ENCODE data around the gene WEE2. TPM values are rescaled to one million over a fixed set of nuclear protein-coding genes. Genes with fewer than 3 reads are reported as not detected.

Gene WEE2
- total and polyA plus RNA-seq, 2 of the 13 experiments (the other 11 are each of a cell fraction or from before 2014, with no cell fraction given), result not detected

GRCh38 chr7:141697211-141697871 lies 10.8 kb upstream of the WEE2 start (continued):
- no peak for TF ChIP-seq MTERF4 (CRISPR knock-in tag; IDR thresholded peaks at IDR 0.05)
- no peak for TF ChIP-seq MAFK (conservative IDR thresholded peaks at IDR 0.05 in 1 of 2, IDR thresholded peaks at IDR 0.05 in 1 of 2; ENCODE audit: low read length in 2 of 2)
- TF ChIP-seq NR2F2 (IDR thresholded peaks at IDR 0.05; ENCODE audit: borderline replicate concordance, low read depth), result no peak
- TF ChIP-seq ZBTB10 (CRISPR knock-in tag; IDR thresholded peaks at IDR 0.05; ENCODE audit: borderline replicate concordance), result no peak
- no peak for TF ChIP-seq RARG (CRISPR knock-in tag; IDR thresholded peaks at IDR 0.05; ENCODE audit: low read depth)
- TF ChIP-seq DDIT3 (CRISPR knock-in tag; IDR thresholded peaks at IDR 0.05), result no peak
- no peak for TF ChIP-seq SMAD9 (CRISPR knock-in tag; IDR thresholded peaks at IDR 0.05)
- TF ChIP-seq ZNF737 (CRISPR knock-in tag; IDR thresholded peaks at IDR 0.05; ENCODE audit: borderline replicate concordance), result no peak
- TF ChIP-seq FOXO4 (CRISPR knock-in tag; conservative IDR thresholded peaks at IDR 0.05), result no peak
- no peak for TF ChIP-seq ZNF143 (CRISPR knock-in tag; IDR thresholded peaks at IDR 0.05)
- TF ChIP-seq SMARCE1 (IDR thresholded peaks at IDR 0.05; ENCODE audit: borderline replicate concordance), result no peak
